ENCODE results near the gene CNTN6. TPM values are rescaled to one million over a fixed set of nuclear protein-coding genes. Genes with fewer than 3 reads are reported as not detected.

CNTN6 gene
- total and polyA plus RNA-seq, 2 experiments from 2014 or later, result not detected

- no peak for TF ChIP-seq ZNF462 (CRISPR knock-in tag; IDR thresholded peaks at IDR 0.05)
- TF ChIP-seq EZH2phosphoT487 (IDR thresholded peaks at IDR 0.05; ENCODE audit: unreplicated experiment), result no peak
- no peak for TF ChIP-seq CTCF (conservative IDR thresholded peaks at IDR 0.05; ENCODE audit: low read depth in 2 of 2)
- no peak for TF ChIP-seq ZNF331 (CRISPR knock-in tag; IDR thresholded peaks at IDR 0.05; ENCODE audit: low read depth)
- no peak for TF ChIP-seq NANOG (IDR thresholded peaks at IDR 0.05; ENCODE audit: borderline replicate concordance)
- TF ChIP-seq REST (IDR thresholded peaks at IDR 0.05; ENCODE audit: unreplicated experiment), result no peak
- no peak for TF ChIP-seq JUNB (IDR thresholded peaks at IDR 0.05; ENCODE audit: unreplicated experiment)
- no peak for TF ChIP-seq ZNF114 (CRISPR knock-in tag; IDR thresholded peaks at IDR 0.05)
- no peak for TF ChIP-seq ETS1 (IDR thresholded peaks at IDR 0.05)
- no peak for TF ChIP-seq CREB1 (CRISPR knock-in tag; IDR thresholded peaks at IDR 0.05; ENCODE audit: low read depth)
Observed at GRCh38 chr3:1350885-1351284, 258.1 kb downstream of the CNTN6 start (continued).

All from GM23338 (cell line).